Measurements from ENCODE around the gene SKI.

SKI gene

DNA sequence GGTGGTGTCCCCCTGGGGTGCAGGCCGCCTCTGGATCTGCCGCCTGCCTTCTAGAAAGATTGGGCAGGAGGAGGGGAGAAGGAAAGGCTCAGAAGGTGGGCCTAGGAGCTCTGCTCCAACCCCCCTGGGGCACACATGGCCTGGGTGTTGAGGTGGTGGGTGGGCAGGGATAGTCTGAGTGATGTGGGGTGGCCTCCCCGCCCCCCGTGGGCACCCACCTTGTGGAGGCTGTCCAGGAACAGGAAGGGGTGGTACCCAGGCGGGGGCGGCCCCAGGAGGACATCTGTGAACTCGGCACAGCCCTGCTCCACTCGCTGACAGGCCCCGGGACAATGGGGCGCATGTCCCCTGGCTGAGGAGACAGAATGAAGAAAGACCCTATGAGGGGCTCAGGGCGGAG is 108.4 kb downstream of the SKI start:
- H4K20me1 ChIP-seq (ENCODE audit: insufficient read depth, low read length), result 0 out of 2 replicates have a peak, but pooled peaks cover 5% of the 10 kb centered on the region
- H2AFZ ChIP-seq (ENCODE audit: low read depth, low read length), result no peak overlapping the region
- no peaks in the 10 kb centered on the region for H3K4me1 ChIP-seq (ENCODE audit: insufficient read depth, low read length)
- no peaks in the 10 kb centered on the region for H3K9me3 ChIP-seq (ENCODE audit: insufficient read depth, low read length, severe bottlenecking)
- ATAC-seq (ENCODE audit: insufficient read depth, low read depth), result no peak
- no peak for DNase-seq
- TF ChIP-seq EZH2 (IDR thresholded peaks at IDR 0.05; ENCODE audit: borderline replicate concordance, low read depth, low read length, severe bottlenecking), result no peak
- TF ChIP-seq, protein P1, sequence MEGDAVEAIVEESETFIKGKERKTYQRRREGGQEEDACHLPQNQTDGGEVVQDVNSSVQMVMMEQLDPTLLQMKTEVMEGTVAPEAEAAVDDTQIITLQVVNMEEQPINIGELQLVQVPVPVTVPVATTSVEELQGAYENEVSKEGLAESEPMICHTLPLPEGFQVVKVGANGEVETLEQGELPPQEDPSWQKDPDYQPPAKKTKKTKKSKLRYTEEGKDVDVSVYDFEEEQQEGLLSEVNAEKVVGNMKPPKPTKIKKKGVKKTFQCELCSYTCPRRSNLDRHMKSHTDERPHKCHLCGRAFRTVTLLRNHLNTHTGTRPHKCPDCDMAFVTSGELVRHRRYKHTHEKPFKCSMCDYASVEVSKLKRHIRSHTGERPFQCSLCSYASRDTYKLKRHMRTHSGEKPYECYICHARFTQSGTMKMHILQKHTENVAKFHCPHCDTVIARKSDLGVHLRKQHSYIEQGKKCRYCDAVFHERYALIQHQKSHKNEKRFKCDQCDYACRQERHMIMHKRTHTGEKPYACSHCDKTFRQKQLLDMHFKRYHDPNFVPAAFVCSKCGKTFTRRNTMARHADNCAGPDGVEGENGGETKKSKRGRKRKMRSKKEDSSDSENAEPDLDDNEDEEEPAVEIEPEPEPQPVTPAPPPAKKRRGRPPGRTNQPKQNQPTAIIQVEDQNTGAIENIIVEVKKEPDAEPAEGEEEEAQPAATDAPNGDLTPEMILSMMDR (IDR thresholded peaks at IDR 0.05; ENCODE audit: borderline replicate concordance, extremely low read depth, low read length, poor library complexity, severe bottlenecking), result no peak
- H3K27me3 ChIP-seq (ENCODE audit: insufficient read depth, low read length, poor library complexity), result no peaks in the 10 kb centered on the region
- no peak overlapping the region for H3K4me2 ChIP-seq (ENCODE audit: insufficient read depth, low read length)
- H3K4me3 ChIP-seq (ENCODE audit: low read depth in 1 of 2, low read length in 2 of 2), result no peak overlapping the region
- H3K79me2 ChIP-seq (ENCODE audit: insufficient read depth, low read length), result no peaks in the 10 kb centered on the region
- H3K36me3 ChIP-seq (ENCODE audit: insufficient read depth, low read length), result no peaks in the 10 kb centered on the region
- H3K9ac ChIP-seq (ENCODE audit: low read depth, low read length), result no peak overlapping the region
- no peak overlapping the region for H3K27ac ChIP-seq (ENCODE audit: low read length)

DNA sequence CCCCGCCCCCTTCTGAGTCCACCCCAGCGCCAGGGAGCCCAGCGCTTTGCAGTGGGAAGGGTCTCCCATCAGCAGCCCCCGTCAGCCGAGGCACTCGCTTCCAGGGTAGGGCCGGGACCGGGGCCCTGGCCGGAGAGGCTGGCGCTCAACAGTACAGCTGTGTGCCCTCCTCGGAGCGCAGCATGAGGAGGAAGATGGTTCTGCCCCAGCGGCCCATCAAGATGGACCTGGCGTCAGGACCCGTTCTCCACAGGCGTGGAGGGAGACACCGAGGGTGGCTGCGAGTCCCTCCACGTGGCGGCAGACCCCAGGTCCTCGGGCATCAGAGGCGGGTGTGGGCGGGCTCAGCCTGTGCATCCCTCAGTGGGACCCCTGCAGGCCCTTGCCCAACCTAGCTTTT is 109.0 kb downstream of the SKI start:
- Histone ChIP-seq H3K4me1 (ENCODE audit: insufficient read depth, low read length) (no peaks in the 10 kb centered on the region), H3K4me3 (ENCODE audit: low read depth in 1 of 2, low read length in 2 of 2) (no peak overlapping the region), H3K9me3 (ENCODE audit: insufficient read depth, low read length, severe bottlenecking) (no peaks in the 10 kb centered on the region), H4K20me1 (ENCODE audit: insufficient read depth, low read length) (0 out of 2 replicates have a peak, but pooled peaks cover 5% of the 10 kb centered on the region), H3K27ac (ENCODE audit: low read length) (no peak overlapping the region), H3K9ac (ENCODE audit: low read depth, low read length) (no peak overlapping the region), H3K36me3 (ENCODE audit: insufficient read depth, low read length) (no peaks in the 10 kb centered on the region), H2AFZ (ENCODE audit: low read depth, low read length) (no peak overlapping the region), H3K79me2 (ENCODE audit: insufficient read depth, low read length) (no peaks in the 10 kb centered on the region), H3K4me2 (ENCODE audit: insufficient read depth, low read length) (no peak overlapping the region), H3K27me3 (ENCODE audit: insufficient read depth, low read length, poor library complexity) (no peaks in the 10 kb centered on the region)
- TF ChIP-seq, protein P1 (IDR thresholded peaks at IDR 0.05; ENCODE audit: borderline replicate concordance, extremely low read depth, low read length, poor library complexity, severe bottlenecking), result no peak
- TF ChIP-seq EZH2 (IDR thresholded peaks at IDR 0.05; ENCODE audit: borderline replicate concordance, low read depth, low read length, severe bottlenecking), result no peak
- no peak for ATAC-seq (ENCODE audit: insufficient read depth, low read depth)
- DNase-seq, result no peak

DNA sequence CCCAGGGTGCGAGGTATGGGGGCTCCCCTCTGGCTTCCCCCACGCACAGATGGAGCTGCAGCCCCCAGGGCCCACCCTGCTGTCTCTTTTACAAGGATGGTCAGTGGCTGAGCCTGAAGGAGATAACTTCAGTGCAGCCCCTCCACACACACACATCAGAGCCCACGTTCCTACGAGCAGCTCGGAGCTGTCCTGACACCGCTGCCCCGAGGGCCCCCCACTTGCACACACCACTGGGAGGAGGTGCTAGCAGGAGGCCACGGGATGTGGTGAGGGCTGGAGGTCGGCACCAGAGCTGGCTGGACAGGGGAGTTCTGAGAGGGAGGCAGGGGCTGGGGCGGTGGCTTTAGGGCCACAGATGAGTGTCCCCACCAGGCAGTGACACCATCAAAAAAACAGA is 109.4 kb downstream of the SKI start:
- TF ChIP-seq EZH2 (IDR thresholded peaks at IDR 0.05; ENCODE audit: borderline replicate concordance, low read depth, low read length, severe bottlenecking), result no peak
- TF ChIP-seq, protein P1 (IDR thresholded peaks at IDR 0.05; ENCODE audit: borderline replicate concordance, extremely low read depth, low read length, poor library complexity, severe bottlenecking), result no peak
- H3K79me2 ChIP-seq (ENCODE audit: insufficient read depth, low read length), result no peaks in the 10 kb centered on the region
- ATAC-seq (ENCODE audit: insufficient read depth, low read depth), result no peak

More for the DNA sequence above, 109.4 kb downstream of the SKI start:
- no peak overlapping the region for H3K27ac ChIP-seq (ENCODE audit: low read length)
- no peak overlapping the region for H3K4me2 ChIP-seq (ENCODE audit: insufficient read depth, low read length)
- no peaks in the 10 kb centered on the region for H3K9me3 ChIP-seq (ENCODE audit: insufficient read depth, low read length, severe bottlenecking)
- no peak overlapping the region for H3K9ac ChIP-seq (ENCODE audit: low read depth, low read length)
- H3K27me3 ChIP-seq (ENCODE audit: insufficient read depth, low read length, poor library complexity), result no peaks in the 10 kb centered on the region
- no peak for DNase-seq
- no peaks in the 10 kb centered on the region for H3K4me1 ChIP-seq (ENCODE audit: insufficient read depth, low read length)
- no peak overlapping the region for H2AFZ ChIP-seq (ENCODE audit: low read depth, low read length)
- H3K36me3 ChIP-seq (ENCODE audit: insufficient read depth, low read length), result no peaks in the 10 kb centered on the region
- 0 out of 2 replicates have a peak, but pooled peaks cover 5% of the 10 kb centered on the region for H4K20me1 ChIP-seq (ENCODE audit: insufficient read depth, low read length)
- no peak overlapping the region for H3K4me3 ChIP-seq (ENCODE audit: low read depth in 1 of 2, low read length in 2 of 2)
